A549 (cell line): Measurements from ENCODE around the gene SGO2. TPM values are rescaled to one million over a fixed set of nuclear protein-coding genes. Genes with fewer than 3 reads are reported as not detected.
"Not testable (repeated sequence)": the region's sequence is repeated elsewhere in the genome, so short reads cannot be mapped to it uniquely, and the experiment has no call there.

Experiments used
- ATAC-seq, 2 experiments: fragments of 200-7000 bp in 1 of 2; fragments of >200 bp in 1 of 2; cut with Nextera tagmentation in 1 of 2; cut with Tn5 transposase in 1 of 2; 3 replicates each; pipeline versions ENCODE4 v1.8.0 to v1.9.1; 2018 to 2020; ENCODE audit warnings: mild to moderate bottlenecking in 1 of 2, moderate library complexity in 1 of 2
- CTCF ChIA-PET: fragments of 300-600 bp; sonication (Branson Sonifier 250); formaldehyde crosslinking; extraction: SDS; loops from one replicate; lab custom pipeline; 2021; ENCODE audit warnings: antibody characterized with exemption, inconsistent platforms; lab: Yijun Ruan, JAX
- POLR2A ChIA-PET: fragments of 350-600 bp; formaldehyde crosslinking; extraction: SDS; loops from one replicate; lab custom pipeline; 2021; ENCODE audit warnings: antibody characterized with exemption, inconsistent platforms; lab: Yijun Ruan, JAX
- DNase-seq, 2 experiments: peaks; one replicate each; pipeline versions ENCODE4 v3.0.0 to v3.0.0-alpha.2; 2011 to 2016; ENCODE audit warnings: low read depth in 1 of 2, low spot score in 1 of 2
- FAIRE-seq: peaks from 2 replicates; lab custom pipeline; 2011; peaks lifted over from hg19 to GRCh38; lab: Jason Lieb, UNC
- H3K27ac ChIP-seq, 2 experiments: fragments of >200 bp; sonication (Bioruptor Twin); formaldehyde crosslinking; 3 replicates each; pipeline ENCODE4 v1.5.1; 2016 to 2017
- H3K4me1 ChIP-seq: fragments of >200 bp; sonication (Bioruptor Twin); formaldehyde crosslinking; 3 replicates; pipeline ENCODE4 v1.6.1; 2016
- H3K4me2 ChIP-seq: fragments of >200 bp; sonication (Bioruptor Twin); formaldehyde crosslinking; 3 replicates; pipeline ENCODE4 v1.6.1; 2016
- H3K4me3 ChIP-seq: fragments of >200 bp; sonication (Bioruptor Twin); formaldehyde crosslinking; 3 replicates; pipeline ENCODE4 v1.5.1; 2016
- H3K9me3 ChIP-seq: fragments of >200 bp; sonication (Bioruptor Twin); formaldehyde crosslinking; 3 replicates; pipeline ENCODE4 v1.6.1; 2016
- BHLHE40 ChIP-seq: IDR thresholded peaks from 2 replicates; pipeline ENCODE4 v1.6.1; 2012; ENCODE audit warnings: low read depth, low read length, inconsistent platforms
- CBX8 ChIP-seq: fragments of 200-600 bp; sonication (generic); IDR thresholded peaks from 2 replicates; pipeline ENCODE4 v1.6.1; 2016
- EHMT2 ChIP-seq: fragments of 200-600 bp; sonication (generic); IDR thresholded peaks from 2 replicates; pipeline ENCODE4 v1.6.1; 2016; ENCODE audit warnings: antibody characterized with exemption, low read depth, mild to moderate bottlenecking, moderate library complexity
- FOSL2 ChIP-seq, 2 experiments: fragments of 450-650 bp in 1 of 2; fragments of >200 bp in 1 of 2; sonication (Bioruptor Twin) in 1 of 2; formaldehyde crosslinking; IDR thresholded peaks; 2 replicates each; pipeline versions ENCODE4 v1.5.0 to v1.6.1; 2016 to 2020; ENCODE audit warnings: mild to moderate bottlenecking in 1 of 2, moderate library complexity in 1 of 2
- HOXA7 ChIP-seq: fragments of 250-450 bp; sonication (Bioruptor Pico); IDR thresholded peaks from 2 replicates; pipeline ENCODE4 v1.5.0; 2020; ENCODE audit warnings: mild to moderate bottlenecking, moderate library complexity
- HOXB5 ChIP-seq: fragments of 250-450 bp; sonication (Bioruptor Pico); IDR thresholded peaks from 2 replicates; pipeline ENCODE4 v1.5.0; 2020; ENCODE audit warnings: mild to moderate bottlenecking, moderate library complexity
- KDM5A ChIP-seq: fragments of 200-600 bp; sonication (generic); IDR thresholded peaks from 2 replicates; pipeline ENCODE4 v1.6.1; 2016; ENCODE audit warnings: antibody characterized with exemption, mild to moderate bottlenecking
- PHF8 ChIP-seq: fragments of 200-600 bp; sonication (generic); IDR thresholded peaks from 2 replicates; pipeline ENCODE4 v1.6.1; 2016; ENCODE audit warnings: low read depth, mild to moderate bottlenecking, antibody characterized with exemption, moderate library complexity, borderline replicate concordance
- RAD21 ChIP-seq, 2 experiments: fragments of >200 bp in 1 of 2; sonication (Bioruptor Twin) in 1 of 2; formaldehyde crosslinking in 1 of 2; IDR thresholded peaks in 1 of 2; conservative IDR thresholded peaks in 1 of 2; 2 replicates in 1 of 2; 3 replicates in 1 of 2; pipeline ENCODE4 v1.6.1; 2012 to 2018; ENCODE audit warnings: inconsistent platforms in 1 of 2
- RARB ChIP-seq: fragments of 250-450 bp; sonication (Bioruptor Pico); IDR thresholded peaks from 2 replicates; pipeline ENCODE4 v1.8.0; 2021; ENCODE audit warnings: mild to moderate bottlenecking, moderate library complexity
- RCOR1 ChIP-seq: fragments of 150-350 bp; IDR thresholded peaks from 2 replicates; pipeline ENCODE4 v1.6.1; 2014; ENCODE audit warnings: antibody characterized with exemption, low read length, low read depth
- SMC3 ChIP-seq: fragments of >200 bp; sonication (Bioruptor Twin); formaldehyde crosslinking; IDR thresholded peaks from 3 replicates; pipeline ENCODE4 v1.6.1; 2018; ENCODE audit warnings: inconsistent platforms
- ZFP36 ChIP-seq: fragments of 450-650 bp; IDR thresholded peaks from 2 replicates; pipeline ENCODE4 v1.6.1; 2014; ENCODE audit warnings: borderline replicate concordance; ENCODE audit not compliant: partially characterized antibody
- ZNF302 ChIP-seq: fragments of 250-450 bp; sonication (Bioruptor Pico); IDR thresholded peaks from 2 replicates; pipeline ENCODE4 v1.9.0; 2021; ENCODE audit warnings: inconsistent platforms, mild to moderate bottlenecking, moderate library complexity
- ZSCAN20 ChIP-seq: fragments of 250-450 bp; sonication (Bioruptor Pico); IDR thresholded peaks from 2 replicates; pipeline ENCODE4 v1.8.0; 2022; ENCODE audit warnings: mild to moderate bottlenecking, moderate library complexity
- WGBS: methylation state at CpG from one replicate; pipeline ENCODE4 v1.1.6; 2017; ENCODE audit errors: missing lambda C conversion rate; 5-methylcytosine and 5-hydroxymethylcytosine counted together
- polyA plus RNA-seq, 4 experiments: library from polyadenylated mRNA; depleted of rRNA in 3 of 4; stranded (reverse); fragments of >200 nt; fragmentation: RNase III in 1 of 4; extraction: RNeasy Plus Mini Kit Qiagen cat#74134 plus additional on column Dnase treatment in 1 of 4; gene quantifications; 2 replicates in 3 of 4; 3 replicates in 1 of 4; pipeline ENCODE4 v1.2.3, GENCODE V29; 2011 to 2017
- TF ChIP-seq, protein P1 (sequence below): fragments of >200 bp; sonication (Bioruptor Twin); formaldehyde crosslinking; IDR thresholded peaks from 3 replicates; pipeline ENCODE4 v1.5.1; 2016

The SGO2 gene
- polyA plus RNA-seq, 2 of the 4 experiments (the other 2 are of a cell fraction) = 14.4 to 26.2 TPM

DNA sequence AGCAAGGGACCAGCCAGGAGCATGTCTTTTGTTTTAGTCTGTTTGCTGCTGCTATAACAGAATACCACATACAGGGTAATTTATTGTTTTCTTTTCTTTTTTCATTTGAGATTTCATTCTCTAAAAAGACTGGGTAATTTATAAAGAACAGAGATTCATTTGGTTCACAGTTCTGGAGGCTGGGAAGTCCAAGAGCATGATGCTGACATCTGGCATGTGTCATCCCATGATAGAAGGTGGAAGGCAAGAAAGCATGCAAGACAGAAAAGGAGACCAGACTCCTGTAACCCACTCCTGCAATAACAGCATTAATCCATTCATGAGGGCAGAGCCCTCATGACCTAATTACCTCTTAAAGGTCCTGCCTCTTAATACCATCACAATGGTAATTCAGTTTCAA lies 14.8 kb downstream of the SGO2 start:
- POLR2A ChIA-PET = no interaction called here
- H3K27ac ChIP-seq = no peak overlapping the region
- no peak for TF ChIP-seq ZSCAN20 (CRISPR knock-in tag)
- TF ChIP-seq EHMT2 = no peak
- TF ChIP-seq ZFP36 = no peak
- TF ChIP-seq PHF8 = no peak
- no peak for TF ChIP-seq HOXA7 (CRISPR knock-in tag)
- no peak for TF ChIP-seq RCOR1
- FAIRE-seq (no peak), DNase-seq (no peak), ATAC-seq (no peak)
- H3K9me3 ChIP-seq = no peaks in the 10 kb centered on the region
- H3K4me1 ChIP-seq = no peaks in the 10 kb centered on the region
- no peak overlapping the region for H3K4me2 ChIP-seq
- CTCF ChIA-PET = no interaction called here
- H3K4me3 ChIP-seq = no peak overlapping the region

DNA sequence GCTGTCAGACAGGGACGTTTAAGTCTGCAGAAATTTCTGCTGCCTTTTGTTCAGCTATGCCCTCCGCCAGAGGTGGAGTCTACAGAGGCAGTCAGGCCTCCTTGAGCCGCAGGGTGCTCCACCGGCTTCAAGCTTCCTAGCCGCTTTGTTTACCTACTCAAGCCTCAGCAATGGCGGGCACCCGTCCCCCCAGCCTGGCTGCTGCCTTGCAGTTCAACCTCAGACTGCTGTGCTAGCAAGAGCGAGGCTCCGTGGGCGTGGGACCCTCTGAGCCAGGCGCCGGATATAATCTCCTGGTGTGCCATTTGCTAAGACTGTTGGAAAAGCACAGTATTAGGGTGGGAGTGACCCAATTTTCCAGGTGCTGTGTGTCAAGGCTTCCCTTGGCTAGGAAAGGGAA lies 40.6 kb downstream of the SGO2 start:
- ATAC-seq, H3K4me3 ChIP-seq, H3K4me2 ChIP-seq, FAIRE-seq, POLR2A ChIA-PET, DNase-seq, H3K4me1 ChIP-seq, H3K9me3 ChIP-seq, H3K27ac ChIP-seq: not testable (repeated sequence)
- 89% methylated on average over 12 of the region's 12 CpGs for WGBS
- CTCF ChIA-PET = interaction anchor here (1.5 kb wide), 1 partner anchor 137 kb away, joined by 3 read pairs; no protein-coding TSS in a partner anchor

DNA sequence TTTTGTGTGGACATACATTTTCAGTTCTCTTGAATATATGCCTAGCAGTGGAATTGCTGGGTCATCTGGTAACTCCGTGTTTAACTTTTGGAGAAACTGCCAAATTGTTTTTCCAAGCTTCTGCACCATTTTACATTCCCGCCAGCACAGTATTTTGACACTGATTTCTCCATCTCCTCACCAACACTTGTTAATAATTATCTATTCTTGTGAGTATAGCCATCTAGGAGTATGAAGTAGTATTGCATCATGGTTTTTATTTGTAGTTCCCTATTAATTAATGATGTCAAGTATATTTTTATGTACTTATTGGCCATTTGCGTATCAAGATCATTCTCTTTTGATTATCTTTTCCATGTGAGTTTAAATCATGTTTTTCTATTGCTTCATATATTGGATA lies 41.9 kb downstream of the SGO2 start:
- Histone ChIP-seq H3K4me1 (peaks cover 5% of the 10 kb centered on the region; the same call in 1 of the 3 replicates), H3K4me3 (no peak overlapping the region), H3K9me3 (no peaks in the 10 kb centered on the region), H3K4me2 (no peak overlapping the region), H3K27ac (no peak overlapping the region)
- ChIA-PET POLR2A (no interaction called here), CTCF (interaction anchor here (1.3 kb wide), 1 partner anchor 135 kb away, joined by 5 read pairs; no protein-coding TSS in a partner anchor)
- DNase-seq (no peak), ATAC-seq (no peak), FAIRE-seq (peak; percentile 51)
- TF ChIP-seq ZNF302 (CRISPR knock-in tag) = no peak
- no peak for TF ChIP-seq BHLHE40
- TF ChIP-seq HOXB5 = no peak
- no peak for TF ChIP-seq SMC3
- TF ChIP-seq FOSL2 (IDR thresholded peaks at IDR 0.05) = no peak
- TF ChIP-seq FOSL2 (CRISPR knock-in tag; IDR thresholded peaks at IDR 0.05) = no peak
- no peak for TF ChIP-seq KDM5A
- 91% methylated on average over 3 of the region's 3 CpGs for WGBS

DNA sequence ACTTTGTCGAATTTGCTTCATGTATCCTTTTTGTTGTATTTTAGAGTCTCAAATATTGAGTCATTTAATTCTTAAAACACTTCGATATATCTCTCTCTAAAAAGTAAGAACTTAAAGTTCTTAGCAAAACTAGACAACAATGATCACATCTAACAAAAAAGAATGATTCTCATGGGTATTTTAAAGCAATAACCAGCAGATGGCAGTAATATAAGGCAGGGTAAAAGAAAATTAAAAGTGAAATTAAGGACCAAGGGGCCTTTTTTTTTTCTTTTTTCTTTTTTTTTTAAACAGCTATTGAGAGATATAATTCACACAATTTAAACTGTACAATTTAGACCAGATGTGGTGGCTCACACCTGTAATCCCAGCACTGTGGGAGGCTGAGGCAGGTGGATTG lies 50.0 kb downstream of the SGO2 start:
- ATAC-seq (no peak), DNase-seq (no peak), FAIRE-seq (no peak)
- Histone ChIP-seq H3K27ac (no peak overlapping the region), H3K9me3 (no peaks in the 10 kb centered on the region), H3K4me2 (no peak overlapping the region), H3K4me3 (no peak overlapping the region), H3K4me1 (no peaks in the 10 kb centered on the region)
- TF ChIP-seq CBX8 = no peak
- TF ChIP-seq RARB (CRISPR knock-in tag) = no peak
- TF ChIP-seq SMC3 = peak; percentile 61
- TF ChIP-seq RAD21 (conservative IDR thresholded peaks at IDR 0.05 in 1 of 2, IDR thresholded peaks at IDR 0.05 in 1 of 2) = peak; percentile 46 to 56
- TF ChIP-seq, protein P1, sequence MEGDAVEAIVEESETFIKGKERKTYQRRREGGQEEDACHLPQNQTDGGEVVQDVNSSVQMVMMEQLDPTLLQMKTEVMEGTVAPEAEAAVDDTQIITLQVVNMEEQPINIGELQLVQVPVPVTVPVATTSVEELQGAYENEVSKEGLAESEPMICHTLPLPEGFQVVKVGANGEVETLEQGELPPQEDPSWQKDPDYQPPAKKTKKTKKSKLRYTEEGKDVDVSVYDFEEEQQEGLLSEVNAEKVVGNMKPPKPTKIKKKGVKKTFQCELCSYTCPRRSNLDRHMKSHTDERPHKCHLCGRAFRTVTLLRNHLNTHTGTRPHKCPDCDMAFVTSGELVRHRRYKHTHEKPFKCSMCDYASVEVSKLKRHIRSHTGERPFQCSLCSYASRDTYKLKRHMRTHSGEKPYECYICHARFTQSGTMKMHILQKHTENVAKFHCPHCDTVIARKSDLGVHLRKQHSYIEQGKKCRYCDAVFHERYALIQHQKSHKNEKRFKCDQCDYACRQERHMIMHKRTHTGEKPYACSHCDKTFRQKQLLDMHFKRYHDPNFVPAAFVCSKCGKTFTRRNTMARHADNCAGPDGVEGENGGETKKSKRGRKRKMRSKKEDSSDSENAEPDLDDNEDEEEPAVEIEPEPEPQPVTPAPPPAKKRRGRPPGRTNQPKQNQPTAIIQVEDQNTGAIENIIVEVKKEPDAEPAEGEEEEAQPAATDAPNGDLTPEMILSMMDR = peak; percentile 49
- WGBS = 60% methylated on average over 2 of the region's 2 CpGs
- POLR2A ChIA-PET = no interaction called here
- CTCF ChIA-PET = interaction anchor here (0.8 to 1.1 kb wide), 4 partner anchors 124 to 135 kb away, joined by 3 to 4 read pairs (median 4); no protein-coding TSS in a partner anchor
